GM04504 (cell line): ENCODE results near the gene TFIP11.

Source experiments
- DNase-seq: peaks from one replicate; pipeline ENCODE4 v3.0.0-alpha.2; 2012; ENCODE audit warnings: low read depth

TFIP11 gene

GRCh38 chr22:26479043-26479791, 33.1 kb downstream of the TFIP11 start:
- DNase-seq = no peak

- DNase-seq = no peak
These were observed 34.9 kb downstream of the TFIP11 start for GRCh38 chr22:26477341-26477731.

GRCh38 chr22:26476705-26477340, 35.5 kb downstream of the TFIP11 start:
- no peak for DNase-seq

GRCh38 chr22:26474682-26475081, 37.6 kb downstream of the TFIP11 start:
- DNase-seq = no peak

GRCh38 chr22:26471522-26471921, 40.8 kb downstream of the TFIP11 start:
- DNase-seq = peak; percentile 59

- DNase-seq = no peak
These were observed 41.5 kb downstream of the TFIP11 start for GRCh38 chr22:26470807-26471206.

- DNase-seq = no peak
These were observed 46.1 kb downstream of the TFIP11 start for GRCh38 chr22:26466196-26466595.

GRCh38 chr22:26464312-26464711, 48.0 kb downstream of the TFIP11 start:
- DNase-seq = peak; percentile 81

- DNase-seq = no peak
These were observed 48.6 kb downstream of the TFIP11 start for GRCh38 chr22:26463688-26464087.

GRCh38 chr22:26463101-26463661, 49.1 kb downstream of the TFIP11 start:
- DNase-seq = no peak

GRCh38 chr22:26462641-26463040, 49.6 kb downstream of the TFIP11 start:
- DNase-seq = no peak

- DNase-seq = no peak
These were observed 50.2 kb downstream of the TFIP11 start for GRCh38 chr22:26462051-26462450.

GRCh38 chr22:26461188-26461810, 51.0 kb downstream of the TFIP11 start:
- no peak for DNase-seq

GRCh38 chr22:26460202-26460601, 52.1 kb downstream of the TFIP11 start:
- no peak for DNase-seq

- no peak for DNase-seq
These were observed 54.5 kb downstream of the TFIP11 start for GRCh38 chr22:26457661-26458272.

- no peak for DNase-seq
These were observed 58.3 kb downstream of the TFIP11 start for GRCh38 chr22:26453812-26454500.

- DNase-seq = no peak
These were observed 59.1 kb downstream of the TFIP11 start for GRCh38 chr22:26453216-26453615.

- no peak for DNase-seq
These were observed 59.8 kb downstream of the TFIP11 start for GRCh38 chr22:26452236-26453016.

- DNase-seq = no peak
These were observed 61.7 kb downstream of the TFIP11 start for GRCh38 chr22:26450453-26451185.

- DNase-seq = no peak
These were observed 63.3 kb downstream of the TFIP11 start for GRCh38 chr22:26448941-26449340.
